SK-N-SH treated with all-trans-retinoic acid at 6 μM for 48 hours (cell line): ENCODE measurements around the gene NEDD4.

Experiments
- ATAC-seq: fragments of 200-7000 bp; cut with Tn5 transposase; 3 replicates; pipeline ENCODE4 v1.9.1; 2020; ENCODE audit warnings: mild to moderate bottlenecking, moderate library complexity
- ARNTL ChIP-seq: fragments of 450-650 bp; formaldehyde crosslinking; IDR thresholded peaks from 2 replicates; pipeline ENCODE4 v1.5.0; 2020; ENCODE audit warnings: low read depth, mild to moderate bottlenecking, moderate library complexity, borderline replicate concordance
- CSDC2 ChIP-seq: fragments of 250-450 bp; sonication (Bioruptor Pico); IDR thresholded peaks from 2 replicates; pipeline ENCODE4 v1.5.0; 2020; ENCODE audit warnings: mild to moderate bottlenecking, moderate library complexity
- ESRRG ChIP-seq: fragments of 250-450 bp; sonication (Bioruptor Pico); IDR thresholded peaks from 2 replicates; pipeline ENCODE4 v1.6.1; 2021; ENCODE audit warnings: mild to moderate bottlenecking
- GLIS3 ChIP-seq: fragments of 250-450 bp; sonication (Bioruptor Pico); IDR thresholded peaks from 2 replicates; pipeline ENCODE4 v1.5.0; 2020; ENCODE audit warnings: mild to moderate bottlenecking, moderate library complexity
- ISL1 ChIP-seq: fragments of 250-450 bp; sonication (Bioruptor Pico); IDR thresholded peaks from 2 replicates; pipeline ENCODE4 v2.1.2; 2022; ENCODE audit warnings: mild to moderate bottlenecking, moderate library complexity
- OSR1 ChIP-seq: fragments of 250-450 bp; sonication (Bioruptor Pico); IDR thresholded peaks from 2 replicates; pipeline ENCODE4 v1.8.0; 2022; ENCODE audit warnings: moderate library complexity, mild to moderate bottlenecking, inconsistent platforms
- PPARA ChIP-seq: fragments of 250-450 bp; sonication (Bioruptor Pico); IDR thresholded peaks from 2 replicates; pipeline ENCODE4 v1.5.0; 2020; ENCODE audit warnings: mild to moderate bottlenecking, borderline replicate concordance
- RARB ChIP-seq: fragments of 250-450 bp; sonication (Bioruptor Pico); IDR thresholded peaks from 2 replicates; pipeline ENCODE4 v1.8.0; 2021; ENCODE audit warnings: mild to moderate bottlenecking, moderate library complexity
- SNAI2 ChIP-seq: fragments of 250-450 bp; sonication (Bioruptor Pico); IDR thresholded peaks from 2 replicates; pipeline ENCODE4 v1.5.0; 2020; ENCODE audit warnings: mild to moderate bottlenecking, moderate library complexity
- TCF4 ChIP-seq: fragments of 250-450 bp; sonication (Bioruptor Pico); IDR thresholded peaks from 2 replicates; pipeline ENCODE4 v1.8.0; 2021; ENCODE audit warnings: mild to moderate bottlenecking, moderate library complexity, borderline replicate concordance
- ZC3H10 ChIP-seq: fragments of 250-450 bp; sonication (Bioruptor Pico); IDR thresholded peaks from 2 replicates; pipeline ENCODE4 v1.5.1; 2021; ENCODE audit warnings: mild to moderate bottlenecking, moderate library complexity
- ZFP3 ChIP-seq: fragments of 250-450 bp; sonication (Bioruptor Pico); IDR thresholded peaks from 2 replicates; pipeline ENCODE4 v1.5.0; 2020; ENCODE audit warnings: mild to moderate bottlenecking, moderate library complexity
- ZFP30 ChIP-seq: fragments of 450-650 bp; formaldehyde crosslinking; IDR thresholded peaks from 2 replicates; pipeline ENCODE4 v1.5.0; 2022; ENCODE audit warnings: mild to moderate bottlenecking, moderate library complexity
- ZNF565 ChIP-seq: fragments of 450-650 bp; formaldehyde crosslinking; conservative IDR thresholded peaks from 2 replicates; pipeline ENCODE4 v1.5.0; 2020; ENCODE audit warnings: low read depth, mild to moderate bottlenecking, moderate library complexity
- ZNF70 ChIP-seq: fragments of 450-650 bp; formaldehyde crosslinking; IDR thresholded peaks from 2 replicates; pipeline ENCODE4 v1.5.0; 2020; ENCODE audit warnings: mild to moderate bottlenecking, moderate library complexity
- ZNF8 ChIP-seq: fragments of 450-650 bp; formaldehyde crosslinking; IDR thresholded peaks from 2 replicates; pipeline ENCODE4 v1.5.0; 2020; ENCODE audit warnings: mild to moderate bottlenecking, moderate library complexity
- TF ChIP-seq, protein P1 (sequence below): fragments of 250-450 bp; sonication (Bioruptor Pico); IDR thresholded peaks from 2 replicates; pipeline ENCODE4 v1.5.1; 2020; ENCODE audit warnings: low read depth, mild to moderate bottlenecking, moderate library complexity
- TF ChIP-seq, protein P2 (sequence below): fragments of 250-450 bp; sonication (Bioruptor Pico); IDR thresholded peaks from 2 replicates; pipeline ENCODE4 v1.5.1; 2021; ENCODE audit warnings: mild to moderate bottlenecking, moderate library complexity
- TF ChIP-seq, protein P3 (sequence below): fragments of 250-450 bp; sonication (Bioruptor Pico); IDR thresholded peaks from 2 replicates; pipeline ENCODE4 v1.8.0; 2020; ENCODE audit warnings: mild to moderate bottlenecking, moderate library complexity, borderline replicate concordance
- TF ChIP-seq, protein P4 (sequence below): fragments of 250-450 bp; sonication (Bioruptor Pico); IDR thresholded peaks from 2 replicates; pipeline ENCODE4 v1.5.0; 2020; ENCODE audit warnings: mild to moderate bottlenecking, moderate library complexity
- TF ChIP-seq, protein P5 (sequence below): fragments of 250-450 bp; sonication (Bioruptor Pico); IDR thresholded peaks from 2 replicates; pipeline ENCODE4 v1.8.0; 2021; ENCODE audit warnings: low read depth, mild to moderate bottlenecking, moderate library complexity, borderline replicate concordance

The NEDD4 gene

DNA sequence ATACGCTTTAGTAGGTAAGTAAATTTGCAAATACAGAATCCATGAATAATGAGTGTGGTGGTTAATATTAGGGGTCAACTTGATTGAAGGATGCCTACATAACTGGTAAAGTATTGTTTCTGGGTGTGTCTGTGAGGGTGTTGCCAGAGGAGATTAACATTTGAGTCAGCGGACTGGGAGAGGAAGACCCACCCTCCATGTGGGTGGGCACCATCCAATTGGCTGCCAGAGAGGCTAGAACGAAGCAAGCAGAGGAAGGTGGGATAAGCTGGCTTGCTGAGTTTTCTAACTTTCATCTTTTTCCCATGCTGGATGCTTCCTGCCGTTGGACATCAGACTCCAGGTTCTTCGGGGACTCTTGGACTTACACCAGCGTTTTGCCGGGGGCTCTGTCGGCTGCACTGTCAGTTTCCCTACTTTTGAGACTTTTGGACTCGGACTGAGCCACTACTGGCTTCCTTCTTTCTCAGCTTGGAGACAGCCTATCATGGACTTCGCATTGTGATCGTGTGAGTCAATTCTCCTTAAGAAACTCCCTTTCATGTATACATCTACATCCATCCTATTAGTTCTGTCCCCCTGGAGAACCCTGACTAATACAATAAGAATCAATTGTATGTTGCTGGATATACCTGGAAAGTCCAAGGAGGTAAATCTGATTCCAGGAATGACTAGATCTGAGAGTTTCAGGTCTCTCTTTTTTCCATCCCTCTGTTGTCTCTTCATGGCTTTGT lies 25.8 kb upstream of the NEDD4 start:
- TF ChIP-seq TCF4 (CRISPR knock-in tag) (no peak), ZNF8 (CRISPR knock-in tag) (no peak), OSR1 (no peak), ARNTL (no peak), RARB (CRISPR knock-in tag) (no peak), ZFP30 (CRISPR knock-in tag) (no peak), ISL1 (CRISPR knock-in tag) (no peak), ESRRG (no peak), SNAI2 (CRISPR knock-in tag) (no peak), PPARA (CRISPR knock-in tag) (no peak)
- TF ChIP-seq, protein P1, sequence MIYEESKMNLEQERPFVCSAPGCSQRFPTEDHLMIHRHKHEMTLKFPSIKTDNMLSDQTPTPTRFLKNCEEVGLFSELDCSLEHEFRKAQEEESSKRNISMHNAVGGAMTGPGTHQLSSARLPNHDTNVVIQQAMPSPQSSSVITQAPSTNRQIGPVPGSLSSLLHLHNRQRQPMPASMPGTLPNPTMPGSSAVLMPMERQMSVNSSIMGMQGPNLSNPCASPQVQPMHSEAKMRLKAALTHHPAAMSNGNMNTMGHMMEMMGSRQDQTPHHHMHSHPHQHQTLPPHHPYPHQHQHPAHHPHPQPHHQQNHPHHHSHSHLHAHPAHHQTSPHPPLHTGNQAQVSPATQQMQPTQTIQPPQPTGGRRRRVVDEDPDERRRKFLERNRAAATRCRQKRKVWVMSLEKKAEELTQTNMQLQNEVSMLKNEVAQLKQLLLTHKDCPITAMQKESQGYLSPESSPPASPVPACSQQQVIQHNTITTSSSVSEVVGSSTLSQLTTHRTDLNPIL (CRISPR knock-in tag): no peak
- TF ChIP-seq, protein P2, sequence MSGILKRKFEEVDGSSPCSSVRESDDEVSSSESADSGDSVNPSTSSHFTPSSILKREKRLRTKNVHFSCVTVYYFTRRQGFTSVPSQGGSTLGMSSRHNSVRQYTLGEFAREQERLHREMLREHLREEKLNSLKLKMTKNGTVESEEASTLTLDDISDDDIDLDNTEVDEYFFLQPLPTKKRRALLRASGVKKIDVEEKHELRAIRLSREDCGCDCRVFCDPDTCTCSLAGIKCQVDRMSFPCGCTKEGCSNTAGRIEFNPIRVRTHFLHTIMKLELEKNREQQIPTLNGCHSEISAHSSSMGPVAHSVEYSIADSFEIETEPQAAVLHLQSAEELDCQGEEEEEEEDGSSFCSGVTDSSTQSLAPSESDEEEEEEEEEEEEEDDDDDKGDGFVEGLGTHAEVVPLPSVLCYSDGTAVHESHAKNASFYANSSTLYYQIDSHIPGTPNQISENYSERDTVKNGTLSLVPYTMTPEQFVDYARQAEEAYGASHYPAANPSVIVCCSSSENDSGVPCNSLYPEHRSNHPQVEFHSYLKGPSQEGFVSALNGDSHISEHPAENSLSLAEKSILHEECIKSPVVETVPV: no peak
- TF ChIP-seq, protein P3, sequence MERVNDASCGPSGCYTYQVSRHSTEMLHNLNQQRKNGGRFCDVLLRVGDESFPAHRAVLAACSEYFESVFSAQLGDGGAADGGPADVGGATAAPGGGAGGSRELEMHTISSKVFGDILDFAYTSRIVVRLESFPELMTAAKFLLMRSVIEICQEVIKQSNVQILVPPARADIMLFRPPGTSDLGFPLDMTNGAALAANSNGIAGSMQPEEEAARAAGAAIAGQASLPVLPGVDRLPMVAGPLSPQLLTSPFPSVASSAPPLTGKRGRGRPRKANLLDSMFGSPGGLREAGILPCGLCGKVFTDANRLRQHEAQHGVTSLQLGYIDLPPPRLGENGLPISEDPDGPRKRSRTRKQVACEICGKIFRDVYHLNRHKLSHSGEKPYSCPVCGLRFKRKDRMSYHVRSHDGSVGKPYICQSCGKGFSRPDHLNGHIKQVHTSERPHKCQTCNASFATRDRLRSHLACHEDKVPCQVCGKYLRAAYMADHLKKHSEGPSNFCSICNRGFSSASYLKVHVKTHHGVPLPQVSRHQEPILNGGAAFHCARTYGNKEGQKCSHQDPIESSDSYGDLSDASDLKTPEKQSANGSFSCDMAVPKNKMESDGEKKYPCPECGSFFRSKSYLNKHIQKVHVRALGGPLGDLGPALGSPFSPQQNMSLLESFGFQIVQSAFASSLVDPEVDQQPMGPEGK: no peak
- TF ChIP-seq, protein P4, sequence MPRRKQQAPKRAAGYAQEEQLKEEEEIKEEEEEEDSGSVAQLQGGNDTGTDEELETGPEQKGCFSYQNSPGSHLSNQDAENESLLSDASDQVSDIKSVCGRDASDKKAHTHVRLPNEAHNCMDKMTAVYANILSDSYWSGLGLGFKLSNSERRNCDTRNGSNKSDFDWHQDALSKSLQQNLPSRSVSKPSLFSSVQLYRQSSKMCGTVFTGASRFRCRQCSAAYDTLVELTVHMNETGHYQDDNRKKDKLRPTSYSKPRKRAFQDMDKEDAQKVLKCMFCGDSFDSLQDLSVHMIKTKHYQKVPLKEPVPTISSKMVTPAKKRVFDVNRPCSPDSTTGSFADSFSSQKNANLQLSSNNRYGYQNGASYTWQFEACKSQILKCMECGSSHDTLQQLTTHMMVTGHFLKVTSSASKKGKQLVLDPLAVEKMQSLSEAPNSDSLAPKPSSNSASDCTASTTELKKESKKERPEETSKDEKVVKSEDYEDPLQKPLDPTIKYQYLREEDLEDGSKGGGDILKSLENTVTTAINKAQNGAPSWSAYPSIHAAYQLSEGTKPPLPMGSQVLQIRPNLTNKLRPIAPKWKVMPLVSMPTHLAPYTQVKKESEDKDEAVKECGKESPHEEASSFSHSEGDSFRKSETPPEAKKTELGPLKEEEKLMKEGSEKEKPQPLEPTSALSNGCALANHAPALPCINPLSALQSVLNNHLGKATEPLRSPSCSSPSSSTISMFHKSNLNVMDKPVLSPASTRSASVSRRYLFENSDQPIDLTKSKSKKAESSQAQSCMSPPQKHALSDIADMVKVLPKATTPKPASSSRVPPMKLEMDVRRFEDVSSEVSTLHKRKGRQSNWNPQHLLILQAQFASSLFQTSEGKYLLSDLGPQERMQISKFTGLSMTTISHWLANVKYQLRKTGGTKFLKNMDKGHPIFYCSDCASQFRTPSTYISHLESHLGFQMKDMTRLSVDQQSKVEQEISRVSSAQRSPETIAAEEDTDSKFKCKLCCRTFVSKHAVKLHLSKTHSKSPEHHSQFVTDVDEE: no peak
- ATAC-seq: no peak

DNA sequence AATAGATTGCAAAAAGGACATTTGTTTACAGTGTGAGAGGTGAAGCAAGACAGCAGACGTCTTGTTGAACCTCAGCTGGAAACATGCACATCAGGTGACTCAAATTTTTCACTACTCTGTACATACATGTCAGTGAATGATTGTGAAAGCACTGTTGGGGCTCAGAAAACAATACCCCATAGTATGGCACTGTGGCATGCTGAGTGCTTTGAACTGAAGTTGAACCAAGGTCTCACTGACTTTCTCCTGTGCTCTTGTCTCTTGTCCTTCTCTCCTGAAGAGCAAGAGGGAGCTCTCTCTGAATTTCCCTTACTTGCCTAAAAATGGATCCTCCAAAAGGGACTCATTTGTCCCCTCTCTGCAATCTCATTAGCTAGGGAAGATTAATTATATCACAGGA lies 24.5 kb upstream of the NEDD4 start:
- no peak for ATAC-seq

DNA sequence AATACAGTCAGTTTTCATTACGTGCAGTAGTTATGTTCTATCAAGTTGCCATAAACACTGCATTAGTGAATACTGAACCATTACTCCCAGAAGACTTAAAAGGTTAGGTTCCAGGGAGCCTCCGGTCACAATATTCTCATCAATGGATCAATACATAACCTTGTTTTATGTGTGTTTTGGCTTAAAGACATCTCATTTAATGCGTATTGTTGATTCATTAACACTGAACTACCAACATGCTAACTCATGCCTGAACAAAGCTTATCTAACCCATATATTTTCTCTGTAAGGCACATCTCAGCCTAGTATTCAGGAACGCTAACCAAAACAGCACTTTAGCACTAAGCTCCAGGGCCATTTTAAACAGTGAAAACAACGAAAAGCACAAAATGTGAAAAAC lies 24.1 kb upstream of the NEDD4 start:
- ATAC-seq: no peak
- TF ChIP-seq, protein P1 (CRISPR knock-in tag): no peak
- TF ChIP-seq, protein P5, sequence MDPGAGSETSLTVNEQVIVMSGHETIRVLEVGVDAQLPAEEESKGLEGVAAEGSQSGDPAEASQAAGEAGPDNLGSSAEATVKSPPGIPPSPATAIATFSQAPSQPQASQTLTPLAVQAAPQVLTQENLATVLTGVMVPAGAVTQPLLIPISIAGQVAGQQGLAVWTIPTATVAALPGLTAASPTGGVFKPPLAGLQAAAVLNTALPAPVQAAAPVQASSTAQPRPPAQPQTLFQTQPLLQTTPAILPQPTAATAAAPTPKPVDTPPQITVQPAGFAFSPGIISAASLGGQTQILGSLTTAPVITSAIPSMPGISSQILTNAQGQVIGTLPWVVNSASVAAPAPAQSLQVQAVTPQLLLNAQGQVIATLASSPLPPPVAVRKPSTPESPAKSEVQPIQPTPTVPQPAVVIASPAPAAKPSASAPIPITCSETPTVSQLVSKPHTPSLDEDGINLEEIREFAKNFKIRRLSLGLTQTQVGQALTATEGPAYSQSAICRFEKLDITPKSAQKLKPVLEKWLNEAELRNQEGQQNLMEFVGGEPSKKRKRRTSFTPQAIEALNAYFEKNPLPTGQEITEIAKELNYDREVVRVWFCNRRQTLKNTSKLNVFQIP (CRISPR knock-in tag): no peak
- no peak for TF ChIP-seq ZNF70 (CRISPR knock-in tag)
- TF ChIP-seq, protein P3: no peak
- TF ChIP-seq ZNF565: no peak
- TF ChIP-seq ZC3H10 (CRISPR knock-in tag): no peak
- no peak for TF ChIP-seq ISL1 (CRISPR knock-in tag)
- TF ChIP-seq TCF4 (CRISPR knock-in tag): no peak
- no peak for TF ChIP-seq SNAI2 (CRISPR knock-in tag)
- no peak for TF ChIP-seq ZFP30 (CRISPR knock-in tag)
- TF ChIP-seq, protein P4: no peak

More for the DNA sequence above, 24.5 kb upstream of the NEDD4 start:
- TF ChIP-seq GLIS3 (CRISPR knock-in tag) (no peak), ZNF8 (CRISPR knock-in tag) (no peak), ZFP3 (no peak), CSDC2 (CRISPR knock-in tag) (no peak), ARNTL (no peak), SNAI2 (CRISPR knock-in tag) (no peak), ZC3H10 (CRISPR knock-in tag) (no peak)
